ENCODE results near the gene HNMT. TPM values are rescaled to one million over a fixed set of nuclear protein-coding genes. Genes with fewer than 3 reads are reported as not detected.

HNMT gene
- total and polyA plus RNA-seq, 2 of the 13 experiments (the other 11 are each of a cell fraction or from before 2014, with no cell fraction given) = 279 to 309 TPM

- TF ChIP-seq HNRNPK (IDR thresholded peaks at IDR 0.05; ENCODE audit: low read depth, low read length, poor library complexity, severe bottlenecking) (peak; percentile 70), SMARCC2 (IDR thresholded peaks at IDR 0.05) (peak; percentile 82), NR3C1 (CRISPR knock-in tag; IDR thresholded peaks at IDR 0.05) (no peak), ZNF343 (CRISPR knock-in tag; IDR thresholded peaks at IDR 0.05) (no peak), SMARCE1 (IDR thresholded peaks at IDR 0.05; ENCODE audit: borderline replicate concordance) (0 out of 2 replicates have a peak, but pooled peaks have one; percentile 35), JUNB (CRISPR knock-in tag; IDR thresholded peaks at IDR 0.05; ENCODE audit: borderline replicate concordance) (no peak; the same call in 1 of the 2 replicates), AHR (CRISPR knock-in tag; IDR thresholded peaks at IDR 0.05) (0 out of 2 replicates have a peak, but pooled peaks have one; percentile 91), THRA (CRISPR knock-in tag; IDR thresholded peaks at IDR 0.05; ENCODE audit: borderline replicate concordance) (peak; percentile 93), STAT6 (CRISPR knock-in tag; IDR thresholded peaks at IDR 0.05; ENCODE audit: borderline replicate concordance) (peak; percentile 99), ZNF12 (CRISPR knock-in tag; IDR thresholded peaks at IDR 0.05) (peak; percentile 86; the same call in 1 of the 2 replicates), RARA (CRISPR knock-in tag; IDR thresholded peaks at IDR 0.05) (peak; percentile 92), HDAC2 (CRISPR knock-in tag; IDR thresholded peaks at IDR 0.05) (peak; percentile 78), ZNF512 (CRISPR knock-in tag; IDR thresholded peaks at IDR 0.05) (0 out of 2 replicates have a peak, but pooled peaks have one; percentile 79), IRF1 (CRISPR knock-in tag; IDR thresholded peaks at IDR 0.05; ENCODE audit: low read depth) (no peak), ELK4 (CRISPR knock-in tag; IDR thresholded peaks at IDR 0.05; ENCODE audit: borderline replicate concordance) (no peak), BATF2 (CRISPR knock-in tag; IDR thresholded peaks at IDR 0.05) (0 out of 2 replicates have a peak, but pooled peaks have one; percentile 67), ZNF547 (CRISPR knock-in tag; IDR thresholded peaks at IDR 0.05) (no peak; the same call in 1 of the 2 replicates)
These were observed at the start of gene HNMT (continued) for GRCh38 chr2:137964066-137964858.

All from HepG2 (cell line).